A673 (cell line): ENCODE data around the gene ZNF775. TPM values are rescaled to one million over a fixed set of nuclear protein-coding genes. Genes with fewer than 3 reads are reported as not detected.

Experiments used
- BruUV-seq: library from RNA; stranded (reverse); fragments of 400-500 nt; replicated peaks from 2 replicates; lab custom pipeline; 2021; lab: Mats Ljungman, UMichigan
- CTCF ChIA-PET: fragments of 300-600 bp; sonication (Branson Sonifier 250); formaldehyde crosslinking; loops from one replicate; lab custom pipeline; 2022; ENCODE audit warnings: antibody characterized with exemption; lab: Charles Lee
- POLR2A ChIA-PET: fragments of 300-600 bp; sonication (Branson Sonifier 250); formaldehyde crosslinking; loops from one replicate; lab custom pipeline; 2022; ENCODE audit warnings: antibody characterized with exemption; ENCODE audit not compliant: low non-redundant PET; lab: Charles Lee
- DNase-seq: peaks from one replicate; pipeline ENCODE4 v3.0.0-alpha.2; 2015; ENCODE audit warnings: low spot score
- H3K27ac ChIP-seq: fragments of 200-600 bp; sonication (generic); 2 replicates; pipeline ENCODE4 v1.5.1; 2016; ENCODE audit warnings: mixed run types, low read depth, mild to moderate bottlenecking, mixed read lengths, antibody characterized with exemption, low read length; ENCODE audit not compliant: poor library complexity, severe bottlenecking
- H3K27me3 ChIP-seq: fragments of 200-600 bp; sonication (generic); replicated peaks from 2 replicates; pipeline ENCODE4 v1.6.1; 2017; ENCODE audit warnings: mixed run types, low read depth, mild to moderate bottlenecking, mixed read lengths, antibody characterized with exemption, low read length; ENCODE audit not compliant: insufficient read depth, poor library complexity
- H3K36me3 ChIP-seq: fragments of 200-600 bp; sonication (generic); 2 replicates; pipeline ENCODE4 v1.6.1; 2016; ENCODE audit warnings: mixed run types, mild to moderate bottlenecking, mixed read lengths, antibody characterized with exemption, low read length; ENCODE audit not compliant: insufficient read depth, poor library complexity, severe bottlenecking
- H3K4me1 ChIP-seq: fragments of 200-600 bp; sonication (generic); 2 replicates; pipeline ENCODE4 v1.6.1; 2017; ENCODE audit warnings: mixed run types, mild to moderate bottlenecking, mixed read lengths, antibody characterized with exemption, low read length; ENCODE audit not compliant: insufficient read depth, poor library complexity, severe bottlenecking
- H3K4me3 ChIP-seq: fragments of 200-600 bp; sonication (generic); 2 replicates; pipeline ENCODE4 v1.5.1; 2016; ENCODE audit warnings: low read depth, mixed run types, mild to moderate bottlenecking, mixed read lengths, low read length; ENCODE audit not compliant: poor library complexity, severe bottlenecking
- H3K9me3 ChIP-seq: fragments of 200-600 bp; sonication (generic); 2 replicates; pipeline ENCODE4 v1.6.1; 2016; ENCODE audit warnings: mixed run types, low read depth, mild to moderate bottlenecking, mixed read lengths, antibody characterized with exemption, low read length; ENCODE audit not compliant: poor library complexity, severe bottlenecking
- CTCF ChIP-seq: fragments of 300-800, 200-600 bp; sonication (generic); conservative IDR thresholded peaks from 2 replicates; pipeline ENCODE4 v1.5.1; 2017; ENCODE audit warnings: low read depth, mild to moderate bottlenecking, antibody characterized with exemption, low read length, moderate library complexity, mixed read lengths
- EZH2 ChIP-seq: fragments of 200-600 bp; sonication (generic); IDR thresholded peaks from 2 replicates; pipeline ENCODE4 v1.6.1; 2017; ENCODE audit warnings: borderline replicate concordance, low read depth, mild to moderate bottlenecking, mixed read lengths, antibody characterized with exemption, low read length; ENCODE audit not compliant: poor library complexity, severe bottlenecking
- intact Hi-C: fragments of 100-400 bp; cut with micrococcal nuclease; formaldehyde crosslinking; loops from one replicate; pipeline ENCODE4 v1.10.0; 2022; ENCODE audit not compliant: unreplicated experiment
- total RNA-seq: library from RNA; stranded (reverse); gene quantifications from 2 replicates; pipeline ENCODE4 v1.2.3, GENCODE V29; 2021

ZNF775 gene
- total RNA-seq, 1 experiment from 2014 or later, result 12.1 TPM

GRCh38 chr7:150398965-150399320, 19.8 kb downstream of the ZNF775 start:
- Histone ChIP-seq H3K36me3 (peaks cover 23% of the 10 kb centered on the region), H3K27me3 (no peaks in the 10 kb centered on the region), H3K4me1 (no peaks in the 10 kb centered on the region), H3K27ac (no peak overlapping the region), H3K9me3 (no peaks in the 10 kb centered on the region), H3K4me3 (no peak overlapping the region)
- TF ChIP-seq CTCF (no peak), EZH2 (no peak)
- ChIA-PET POLR2A (no interaction called here), CTCF (no interaction called here)
- intact Hi-C loops, result no loop called here
- no peak for DNase-seq
- BruUV-seq, result no TSS peak

- TF ChIP-seq EZH2, result no peak
- TF ChIP-seq CTCF, result no peak
- Histone ChIP-seq H3K27ac (no peak overlapping the region), H3K36me3 (peaks cover 23% of the 10 kb centered on the region), H3K9me3 (no peaks in the 10 kb centered on the region), H3K4me1 (peaks cover 4% of the 10 kb centered on the region), H3K27me3 (no peaks in the 10 kb centered on the region), H3K4me3 (no peak overlapping the region)
- intact Hi-C loops, result no loop called here
- ChIA-PET POLR2A (no interaction called here), CTCF (no interaction called here)
- no peak for DNase-seq
- BruUV-seq, result no TSS peak
Observed at GRCh38 chr7:150399421-150400007, 20.4 kb downstream of the ZNF775 start.

- ChIA-PET POLR2A (no interaction called here), CTCF (no interaction called here)
- Histone ChIP-seq H3K27me3 (no peaks in the 10 kb centered on the region), H3K4me1 (peaks cover 8% of the 10 kb centered on the region), H3K27ac (no peak overlapping the region), H3K4me3 (no peak overlapping the region), H3K9me3 (no peaks in the 10 kb centered on the region), H3K36me3 (peaks cover 22% of the 10 kb centered on the region)
- BruUV-seq, result no TSS peak
- no peak for DNase-seq
- intact Hi-C loops, result no loop called here
- no peak for TF ChIP-seq CTCF
- TF ChIP-seq EZH2, result no peak
Observed at GRCh38 chr7:150400008-150400787, 21.1 kb downstream of the ZNF775 start.
